Erythroblast (primary cell): ENCODE results near the gene CLDN18.

Experiments
- DNase-seq, 2 experiments: peaks; one replicate each; lab custom pipeline; 2025; lab: John Stamatoyannopoulos, UW
- GATA1 ChIP-seq: IDR thresholded peaks from 2 replicates; pipeline ENCODE4 v1.6.1; 2011; ENCODE audit warnings: low read depth, mild to moderate bottlenecking, control low read depth, low read length, moderate library complexity
- POLR2A ChIP-seq: IDR thresholded peaks from 2 replicates; pipeline ENCODE4 v1.6.1; 2011; ENCODE audit warnings: mild to moderate bottlenecking, low read length

CLDN18 gene

DNA sequence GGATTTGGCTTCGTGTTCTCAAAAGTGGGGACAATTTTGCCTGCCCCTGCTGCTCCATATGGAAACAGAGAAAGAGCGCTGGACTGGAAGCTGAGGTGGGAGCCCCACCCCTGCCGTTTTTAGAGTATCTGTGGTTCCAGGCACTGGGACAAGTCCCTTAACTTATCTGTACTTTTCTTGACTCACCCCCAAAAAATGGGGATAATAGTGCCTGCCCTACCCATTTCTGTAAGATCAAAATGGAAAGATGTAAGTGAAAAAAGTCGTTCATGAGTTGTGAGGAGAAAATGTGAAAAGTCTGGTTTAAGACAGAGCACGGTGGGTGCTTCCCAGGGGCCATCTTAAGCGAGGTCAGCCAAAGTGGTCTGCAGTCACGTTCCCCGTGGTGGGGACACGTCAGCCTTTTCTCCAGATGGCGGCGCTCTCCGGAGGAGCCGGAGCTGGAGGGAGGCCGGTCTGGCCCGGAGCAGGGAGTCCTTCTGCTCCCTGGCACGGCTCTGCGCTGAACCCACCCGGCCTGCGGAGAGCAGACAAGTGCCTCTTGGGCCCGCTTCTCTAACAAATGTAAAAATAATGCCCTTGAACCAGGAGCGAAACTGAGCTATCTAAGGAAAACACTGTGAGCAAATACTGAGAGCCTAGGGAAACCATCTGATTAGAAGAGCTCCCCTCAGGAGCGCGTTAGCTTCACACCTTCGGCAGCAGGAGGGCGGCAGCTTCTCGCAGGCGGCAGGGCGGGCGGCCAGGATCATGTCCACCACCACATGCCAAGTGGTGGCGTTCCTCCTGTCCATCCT lies at the start of gene CLDN18:
CLDN18 (plus strand) TSS at position 690 of the 797 bp plus-strand sequence; CDS start at position 751, 61 bp downstream.
- no peak for DNase-seq
- TF ChIP-seq GATA1 = no peak
- TF ChIP-seq POLR2A = no peak

DNA sequence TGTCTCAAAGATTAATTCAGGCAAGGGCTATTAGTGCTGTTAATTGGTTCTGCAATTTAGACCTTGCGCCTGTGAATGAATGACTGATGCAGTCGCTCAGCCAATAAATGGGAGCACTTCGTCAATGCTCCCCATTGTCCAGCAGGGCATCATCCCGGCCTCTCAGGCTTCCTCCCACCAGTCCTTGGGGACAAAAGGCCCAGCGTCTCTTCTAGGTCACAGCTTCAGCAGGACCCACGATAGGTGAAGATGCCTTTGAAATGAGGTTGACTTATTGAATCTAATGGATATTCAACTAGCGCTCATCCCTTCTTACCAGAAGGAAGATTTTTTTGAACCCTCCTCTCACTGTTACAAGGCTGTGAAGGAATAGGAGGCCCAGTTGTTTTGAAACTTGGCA lies 47.7 kb upstream of the CLDN18 start:
- no peak for DNase-seq
- TF ChIP-seq GATA1 (no peak), POLR2A (no peak)

DNA sequence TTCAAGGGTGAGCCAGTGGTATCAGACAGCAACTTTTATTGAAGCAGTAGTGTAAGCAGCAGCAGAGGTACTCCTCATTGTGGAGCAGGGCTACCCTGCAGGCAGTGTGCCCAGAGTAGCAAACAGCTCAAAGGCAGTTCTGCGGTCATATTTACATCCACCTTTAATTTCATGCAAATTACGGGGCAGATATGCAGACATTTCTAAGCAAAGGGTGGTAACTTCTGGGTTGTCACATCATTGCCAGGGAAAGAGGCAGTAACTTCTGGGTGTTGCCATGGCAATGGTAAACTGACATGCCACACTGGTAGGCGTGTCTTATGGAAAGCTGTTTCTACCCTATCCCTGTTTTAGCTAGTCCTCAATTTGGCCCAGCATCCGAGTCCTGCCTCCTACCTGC lies 46.5 kb upstream of the CLDN18 start:
- no peak for DNase-seq
- TF ChIP-seq GATA1 (no peak), POLR2A (no peak)

GRCh38 chr3:137970914-137971831 lies 38.8 kb upstream of the CLDN18 start:
- TF ChIP-seq GATA1 = no peak
- peak; percentile 34 to 59 for DNase-seq

- TF ChIP-seq POLR2A (no peak), GATA1 (no peak)
- DNase-seq = no peak
Observed at GRCh38 chr3:137972396-137972795, 37.6 kb upstream of the CLDN18 start.

GRCh38 chr3:137978328-137978727 lies 31.6 kb upstream of the CLDN18 start:
- no peak for TF ChIP-seq POLR2A
- no peak for TF ChIP-seq GATA1
- DNase-seq = no peak

GRCh38 chr3:137987723-137988122 lies 22.2 kb upstream of the CLDN18 start:
- DNase-seq = no peak
- TF ChIP-seq POLR2A (no peak), GATA1 (no peak)

DNA sequence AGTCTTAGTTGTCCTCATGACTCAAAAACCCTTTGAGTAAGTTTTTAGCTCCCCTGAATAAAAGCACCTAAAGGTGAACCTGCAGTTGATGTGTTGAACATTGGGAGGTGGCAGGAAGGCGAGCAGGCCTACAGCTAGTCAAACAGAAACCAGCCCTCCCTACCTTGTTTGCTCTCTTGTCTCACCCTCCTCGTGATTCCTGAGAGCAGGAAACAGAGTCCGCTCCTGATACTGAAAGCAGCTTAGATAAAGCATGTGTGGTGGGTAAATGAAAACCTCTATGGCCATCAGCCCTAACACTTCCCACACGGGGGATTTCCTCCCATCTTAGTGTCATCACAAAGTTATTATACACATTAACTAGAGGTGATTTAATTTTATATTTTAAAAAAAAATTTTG lies 21.8 kb upstream of the CLDN18 start:
- no peak for DNase-seq

DNA sequence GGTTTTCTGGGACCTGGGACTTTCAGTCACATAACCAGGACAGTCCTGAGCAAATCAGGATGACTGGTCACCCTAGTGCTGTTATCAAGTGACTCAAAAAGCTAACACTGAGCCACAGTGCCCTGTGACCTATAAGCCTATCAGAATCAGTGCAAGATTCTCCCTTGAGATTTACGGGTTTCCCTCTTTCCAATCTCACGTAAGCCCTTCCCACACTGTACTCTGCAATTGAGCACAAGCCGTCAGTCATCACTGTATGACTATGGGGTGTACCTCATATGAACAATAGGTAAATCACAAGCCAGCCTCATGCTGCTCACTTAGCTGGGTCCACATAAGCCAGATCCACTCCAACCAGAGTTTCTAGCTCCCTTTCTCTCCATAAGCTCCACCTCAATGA lies 21.0 kb upstream of the CLDN18 start:
- TF ChIP-seq POLR2A (no peak), GATA1 (no peak)
- DNase-seq = no peak

More for the DNA sequence above, 21.8 kb upstream of the CLDN18 start:
- TF ChIP-seq GATA1 = no peak
- no peak for TF ChIP-seq POLR2A

- no peak for DNase-seq
- TF ChIP-seq GATA1 (no peak), POLR2A (no peak)
Observed at GRCh38 chr3:137990427-137990826, 19.5 kb upstream of the CLDN18 start.

DNA sequence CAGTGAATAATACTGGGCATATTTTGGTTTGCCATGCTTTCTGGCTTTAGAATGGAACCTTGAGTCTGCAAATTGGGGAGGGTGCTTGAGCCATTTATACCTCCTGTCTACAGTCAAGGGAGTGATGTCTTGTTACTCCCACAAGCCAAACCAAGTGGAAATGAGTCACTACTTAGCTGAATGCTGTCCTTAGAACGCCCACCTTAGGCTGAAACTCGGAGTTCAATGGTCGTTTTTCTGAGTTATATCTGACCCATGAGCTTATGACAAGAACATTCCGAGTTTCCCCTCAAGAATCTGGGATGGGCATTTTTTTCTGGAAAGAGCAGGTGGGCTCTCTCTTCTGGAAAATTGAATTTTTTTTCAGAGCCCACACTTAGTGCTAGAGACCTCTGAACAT lies 17.4 kb upstream of the CLDN18 start:
- DNase-seq = no peak
- TF ChIP-seq GATA1 (no peak), POLR2A (no peak)

GRCh38 chr3:137998121-137999042 lies 11.6 kb upstream of the CLDN18 start:
- no peak for DNase-seq
- no peak for TF ChIP-seq GATA1
- TF ChIP-seq POLR2A = no peak

DNA sequence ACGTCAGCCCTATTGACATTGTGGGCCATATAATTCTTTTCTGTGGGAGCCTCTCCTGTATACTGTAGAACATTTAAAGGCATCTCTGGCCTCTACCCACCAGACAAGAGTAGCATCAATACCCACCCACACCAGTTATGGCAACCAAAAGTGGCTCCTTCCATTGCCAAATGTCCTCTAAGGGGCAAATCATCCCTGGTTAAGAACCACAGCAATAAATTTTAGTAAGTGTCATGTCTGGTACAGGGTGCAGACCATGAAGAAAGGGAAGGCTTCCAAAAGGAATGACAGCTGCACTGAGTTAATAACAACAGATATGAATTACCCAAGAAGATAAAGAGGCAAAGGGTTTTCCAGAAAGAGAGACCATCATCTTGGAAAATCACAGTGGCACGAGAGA lies 6.9 kb upstream of the CLDN18 start:
- DNase-seq = no peak
- TF ChIP-seq POLR2A (no peak), GATA1 (no peak)
